ENCODE data around the gene NUP133. TPM values are rescaled to one million over a fixed set of nuclear protein-coding genes. Genes with fewer than 3 reads are reported as not detected.

NUP133 gene
- total RNA-seq, 4 donors from 2014 or later = 18.6 to 40.5 (median 24.6) TPM

DNA sequence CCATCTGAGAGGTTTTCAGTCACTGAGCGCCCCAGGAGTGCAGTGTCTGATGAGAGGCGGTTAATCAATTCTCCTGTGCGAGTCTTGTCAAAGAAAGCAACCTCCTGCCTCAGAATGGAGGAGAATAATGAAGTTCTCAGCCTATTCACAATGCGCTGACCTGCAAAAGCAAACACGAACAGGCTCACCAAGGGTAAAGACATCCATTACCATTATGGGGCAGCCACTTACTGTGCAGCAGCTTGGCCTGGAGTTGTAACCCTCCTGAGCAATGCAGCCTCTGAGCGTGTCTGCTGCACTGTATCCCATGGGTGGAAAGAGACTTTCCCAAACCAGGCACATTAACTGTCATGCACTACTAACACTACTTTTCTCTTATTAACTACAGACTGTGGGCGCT is 39.4 kb upstream of the NUP133 start:
- no peak for DNase-seq (ENCODE audit: low spot score)
- TF ChIP-seq, protein P1, sequence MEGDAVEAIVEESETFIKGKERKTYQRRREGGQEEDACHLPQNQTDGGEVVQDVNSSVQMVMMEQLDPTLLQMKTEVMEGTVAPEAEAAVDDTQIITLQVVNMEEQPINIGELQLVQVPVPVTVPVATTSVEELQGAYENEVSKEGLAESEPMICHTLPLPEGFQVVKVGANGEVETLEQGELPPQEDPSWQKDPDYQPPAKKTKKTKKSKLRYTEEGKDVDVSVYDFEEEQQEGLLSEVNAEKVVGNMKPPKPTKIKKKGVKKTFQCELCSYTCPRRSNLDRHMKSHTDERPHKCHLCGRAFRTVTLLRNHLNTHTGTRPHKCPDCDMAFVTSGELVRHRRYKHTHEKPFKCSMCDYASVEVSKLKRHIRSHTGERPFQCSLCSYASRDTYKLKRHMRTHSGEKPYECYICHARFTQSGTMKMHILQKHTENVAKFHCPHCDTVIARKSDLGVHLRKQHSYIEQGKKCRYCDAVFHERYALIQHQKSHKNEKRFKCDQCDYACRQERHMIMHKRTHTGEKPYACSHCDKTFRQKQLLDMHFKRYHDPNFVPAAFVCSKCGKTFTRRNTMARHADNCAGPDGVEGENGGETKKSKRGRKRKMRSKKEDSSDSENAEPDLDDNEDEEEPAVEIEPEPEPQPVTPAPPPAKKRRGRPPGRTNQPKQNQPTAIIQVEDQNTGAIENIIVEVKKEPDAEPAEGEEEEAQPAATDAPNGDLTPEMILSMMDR (IDR thresholded peaks at IDR 0.05) = no peak
- ATAC-seq (ENCODE audit: low FRiP score) = no peak

- ATAC-seq (ENCODE audit: low FRiP score) (no peak), DNase-seq (ENCODE audit: low spot score) (no peak)
- TF ChIP-seq, protein P1 (IDR thresholded peaks at IDR 0.05) = no peak
Measured at GRCh38 chr1:229544587-229544986, 36.4 kb upstream of the NUP133 start.

DNA sequence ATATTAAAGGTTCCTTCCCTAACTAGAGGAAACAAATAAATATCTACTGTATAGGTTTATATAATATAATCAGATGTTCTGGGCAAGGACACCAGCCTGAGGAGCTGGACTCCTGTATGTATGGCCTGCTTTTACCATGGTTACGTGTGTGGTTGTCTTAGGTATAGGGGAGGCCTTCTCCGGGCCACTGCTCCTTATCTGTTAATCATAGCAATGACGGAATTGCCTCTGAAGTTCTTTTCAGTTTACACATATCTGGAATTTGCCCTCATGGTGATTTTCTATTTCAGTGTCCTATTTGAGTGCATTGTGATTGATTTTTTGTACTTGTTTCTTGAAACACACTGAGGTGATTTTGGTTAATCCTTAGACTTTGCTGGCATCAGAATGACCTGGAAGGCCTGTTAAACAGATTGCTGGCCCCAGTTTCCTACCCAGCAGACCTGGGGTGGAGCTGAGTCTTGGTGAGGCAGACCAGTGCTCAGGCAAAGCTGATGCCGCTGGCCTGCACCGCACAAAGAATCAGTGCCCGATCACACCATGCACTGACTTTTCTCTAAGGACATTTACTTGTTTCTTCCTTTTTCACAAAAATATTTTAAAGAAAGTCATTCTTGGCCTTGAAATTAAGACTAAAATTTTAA is 31.8 kb upstream of the NUP133 start:
- no peak for ATAC-seq (ENCODE audit: low FRiP score)

GRCh38 chr1:229538945-229539344 is 30.8 kb upstream of the NUP133 start:
- DNase-seq (ENCODE audit: low spot score) = no peak
- no peak for ATAC-seq (ENCODE audit: low FRiP score)
- TF ChIP-seq, protein P1 (IDR thresholded peaks at IDR 0.05) = no peak

More for the DNA sequence above, 31.8 kb upstream of the NUP133 start:
- DNase-seq (ENCODE audit: low spot score) = no peak
- TF ChIP-seq, protein P1 (IDR thresholded peaks at IDR 0.05) = no peak

DNA sequence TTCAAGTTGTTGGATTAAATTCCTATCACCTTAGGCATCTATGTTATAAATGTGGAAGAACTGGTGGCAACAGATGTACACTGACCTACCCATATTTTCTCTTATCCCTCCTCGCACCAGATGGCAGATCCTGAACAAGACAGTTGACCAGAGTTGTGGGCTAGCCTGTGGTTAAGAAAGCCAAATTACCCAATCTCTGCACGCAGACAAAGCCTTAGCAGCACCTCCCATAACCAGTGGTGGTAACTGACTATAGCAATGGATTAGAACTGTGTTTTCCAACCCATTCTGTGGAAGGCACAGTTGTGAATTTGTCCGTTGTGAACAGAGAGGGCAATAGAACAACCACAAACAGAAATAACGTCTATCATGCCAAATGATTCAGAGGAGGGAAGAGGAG is 29.8 kb upstream of the NUP133 start:
- TF ChIP-seq, protein P1 (IDR thresholded peaks at IDR 0.05) = no peak
- DNase-seq (ENCODE audit: low spot score) = no peak
- no peak for ATAC-seq (ENCODE audit: low FRiP score)

- TF ChIP-seq, protein P1 (IDR thresholded peaks at IDR 0.05) = no peak
- DNase-seq (ENCODE audit: low spot score) (no peak), ATAC-seq (ENCODE audit: low FRiP score) (no peak)
Measured at GRCh38 chr1:229536982-229537381, 28.8 kb upstream of the NUP133 start.

DNA sequence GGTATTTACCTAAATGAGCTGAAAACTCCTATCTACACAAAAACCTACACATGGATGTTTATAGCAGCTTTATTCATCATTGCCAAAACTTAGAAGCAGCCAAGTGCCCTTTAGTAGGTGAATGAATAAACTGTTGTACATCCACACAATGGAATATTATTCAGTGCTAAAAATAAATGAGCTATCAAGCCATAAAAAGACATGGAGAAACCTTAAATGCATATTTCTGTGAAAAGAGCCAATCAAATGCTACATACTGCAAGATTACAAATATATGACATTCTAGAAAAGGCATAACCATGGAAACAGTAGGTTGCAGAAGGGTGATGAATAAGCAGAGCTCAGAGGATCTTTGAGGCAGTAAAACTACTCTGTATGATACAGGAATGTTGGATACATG is 27.1 kb upstream of the NUP133 start:
- DNase-seq (ENCODE audit: low spot score) (no peak), ATAC-seq (ENCODE audit: low FRiP score) (no peak)

More for the DNA sequence above, 27.1 kb upstream of the NUP133 start:
- TF ChIP-seq, protein P1 (IDR thresholded peaks at IDR 0.05) = no peak
